Coronary artery (tissue), 2 donors: Measurements from ENCODE around the gene HOXA10.
A peak's percentile ranks its signal among the peaks of the same experiment; 100 is the strongest.

Experiments used
- DNase-seq: peaks from one replicate; pipeline ENCODE4 v3.0.0-alpha.2; 2017; ENCODE audit warnings: low spot score
- H3K27ac ChIP-seq, 2 donors: fragments of 200-600 bp; sonication (generic); one replicate each; pipeline ENCODE4 v1.5.1; 2016 to 2019
- H3K4me3 ChIP-seq: fragments of 200-600 bp; sonication (generic); 2 replicates; pipeline ENCODE4 v1.5.1; 2016; ENCODE audit warnings: mild to moderate bottlenecking, moderate library complexity
- CTCF ChIP-seq: fragments of 200-600 bp; sonication (generic); IDR thresholded peaks from one replicate; pipeline ENCODE4 v1.5.1; 2019; ENCODE audit warnings: antibody characterized with exemption

HOXA10 gene

DNA sequence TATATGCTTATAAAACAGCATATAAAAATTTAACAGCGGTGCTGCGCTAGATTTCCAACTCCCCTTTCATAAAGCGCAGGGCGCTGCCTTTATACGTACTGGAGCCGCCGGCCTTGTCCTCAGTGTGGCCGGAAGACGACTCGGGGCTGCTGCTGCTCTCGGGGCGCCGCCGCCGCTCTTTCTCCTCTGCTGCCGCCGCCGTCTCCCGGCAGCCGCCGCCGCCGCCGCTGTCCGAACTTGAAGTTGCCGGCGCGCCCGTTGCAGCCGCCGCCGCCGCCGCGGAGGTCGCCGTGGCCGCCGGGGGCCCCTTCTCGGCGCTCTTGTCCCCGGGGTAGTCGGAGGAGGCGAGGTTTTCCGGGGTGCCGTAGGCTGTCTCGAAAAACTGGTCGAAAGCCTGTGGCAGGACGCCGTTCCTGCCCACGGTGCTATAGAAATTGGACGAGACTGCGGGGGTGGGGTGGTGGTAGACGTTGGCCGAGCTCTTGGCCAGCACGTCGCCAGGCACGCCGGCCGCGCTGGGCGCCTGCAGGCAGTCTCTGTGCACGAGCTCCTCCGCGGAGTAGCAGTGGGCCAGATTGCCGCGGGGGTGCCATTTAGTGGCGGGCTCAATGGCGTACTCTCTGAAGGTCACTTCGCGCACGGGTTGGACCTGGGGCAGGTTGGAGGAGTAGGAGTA lies 10.4 kb upstream of the HOXA10 start:
- DNase-seq, result peak; percentile 71

DNA sequence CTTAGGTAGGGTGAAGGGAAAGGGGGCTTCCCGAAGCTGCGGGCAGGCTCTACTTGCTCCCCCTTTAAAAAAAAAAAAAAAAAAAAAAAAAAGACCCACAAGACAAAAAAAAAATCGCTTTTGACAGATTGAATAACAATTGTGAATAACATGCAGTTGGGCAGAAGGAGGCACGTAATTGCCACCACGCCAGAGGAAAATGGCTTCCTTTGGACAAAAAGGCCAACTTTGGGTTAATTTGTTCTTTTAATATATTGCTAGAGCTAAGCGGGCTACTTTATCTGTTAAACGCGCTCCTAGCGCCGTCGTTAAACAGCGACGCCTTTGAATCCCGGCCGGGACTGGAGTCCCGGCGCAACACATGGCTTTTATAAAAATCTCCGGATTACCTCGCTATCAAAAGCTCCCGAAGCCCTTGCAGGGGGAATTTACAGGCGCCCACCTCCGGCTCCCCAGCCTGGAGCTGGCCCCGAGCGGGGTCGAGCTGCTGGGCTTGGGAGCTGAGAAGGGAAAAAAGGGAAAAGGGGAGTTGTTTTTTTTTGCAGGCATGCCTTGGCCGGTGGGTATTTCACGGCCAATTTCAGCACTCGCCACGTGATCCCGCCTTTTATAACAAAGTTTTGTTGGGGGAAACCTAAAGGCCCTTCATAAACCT lies 9.7 kb upstream of the HOXA10 start:
- peak overlapping the region; percentile 58 for H3K4me3 ChIP-seq
- TF ChIP-seq CTCF, result no peak
- no peak overlapping the region for H3K27ac ChIP-seq
- DNase-seq, result peak; percentile 63

More for the DNA sequence above, 10.4 kb upstream of the HOXA10 start:
- TF ChIP-seq CTCF, result no peak
- peak overlapping the region; percentile 58 for H3K4me3 ChIP-seq
- H3K27ac ChIP-seq, result no peak overlapping the region

- DNase-seq, result peak; percentile 65
- TF ChIP-seq CTCF, result no peak
Measured at GRCh38 chr7:27182861-27183681, 9.0 kb upstream of the HOXA10 start.

DNA sequence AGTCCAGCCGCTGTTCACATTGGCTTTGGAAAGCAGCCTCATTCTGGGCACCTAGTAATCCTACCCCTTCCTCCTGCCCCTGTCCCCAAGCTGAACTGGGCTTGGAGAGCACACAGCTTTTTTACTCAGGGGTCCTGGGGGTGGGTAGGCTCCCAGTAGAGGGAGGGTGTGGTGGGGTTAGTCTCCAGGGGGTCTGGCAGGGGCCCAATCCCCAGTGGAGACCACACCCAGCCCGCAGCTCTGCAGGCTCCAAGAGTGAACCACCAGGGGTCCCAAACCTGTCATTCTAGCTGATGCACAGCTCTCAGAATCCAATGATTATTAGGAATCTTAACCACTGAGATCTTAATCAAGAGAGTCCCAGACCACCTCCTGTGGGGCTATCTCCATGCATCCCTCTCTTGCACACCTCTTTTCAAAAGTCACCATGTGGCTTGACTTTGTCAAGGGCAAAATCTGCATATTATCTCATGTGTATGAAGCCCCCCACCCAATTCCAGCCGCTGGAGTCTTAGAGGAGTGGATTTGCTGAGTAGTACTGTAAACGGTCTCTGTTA lies 8.2 kb upstream of the HOXA10 start:
- peak; percentile 21 for DNase-seq
- no peak overlapping the region for H3K4me3 ChIP-seq
- TF ChIP-seq CTCF, result no peak
- no peak overlapping the region for H3K27ac ChIP-seq

More at GRCh38 chr7:27182861-27183681, 9.0 kb upstream of the HOXA10 start:
- no peak overlapping the region for H3K27ac ChIP-seq
- no peak overlapping the region for H3K4me3 ChIP-seq

DNA sequence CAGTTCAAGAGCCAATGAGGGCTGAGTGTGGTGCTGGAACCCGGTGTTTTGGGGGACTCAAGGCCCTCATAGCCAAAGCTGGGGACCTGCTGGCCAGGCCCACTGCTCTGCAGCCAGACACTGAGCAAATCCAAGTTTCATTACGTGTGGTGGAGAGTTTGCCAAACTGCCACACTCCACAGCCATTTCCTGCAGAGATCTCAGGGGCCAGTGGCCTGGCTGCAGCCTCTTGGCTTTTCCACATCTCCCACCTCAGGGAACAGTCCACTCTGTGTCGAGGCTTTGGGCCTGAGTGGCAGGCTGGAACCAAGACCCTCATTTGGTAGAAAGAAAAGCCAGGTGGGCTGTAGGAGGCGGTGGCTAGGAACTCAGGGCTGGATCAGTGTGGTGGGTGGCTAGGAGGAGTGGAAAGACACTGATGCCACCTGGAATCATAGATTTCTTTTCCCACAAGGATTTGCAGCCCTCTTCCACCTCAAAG lies 7.7 kb upstream of the HOXA10 start:
- no peak overlapping the region for H3K4me3 ChIP-seq
- no peak for TF ChIP-seq CTCF
- DNase-seq, result peak; percentile 60
- no peak overlapping the region for H3K27ac ChIP-seq

- DNase-seq, result no peak
- no peak for TF ChIP-seq CTCF
- Histone ChIP-seq H3K27ac (no peak overlapping the region), H3K4me3 (no peak overlapping the region)
Measured at GRCh38 chr7:27180431-27181420, 6.6 kb upstream of the HOXA10 start.
